ENCODE data around the gene TYW1B.
"Not testable (repeated sequence)": the region's sequence is repeated elsewhere in the genome, so short reads cannot be mapped to it uniquely, and the experiment has no call there.

TYW1B gene

DNA sequence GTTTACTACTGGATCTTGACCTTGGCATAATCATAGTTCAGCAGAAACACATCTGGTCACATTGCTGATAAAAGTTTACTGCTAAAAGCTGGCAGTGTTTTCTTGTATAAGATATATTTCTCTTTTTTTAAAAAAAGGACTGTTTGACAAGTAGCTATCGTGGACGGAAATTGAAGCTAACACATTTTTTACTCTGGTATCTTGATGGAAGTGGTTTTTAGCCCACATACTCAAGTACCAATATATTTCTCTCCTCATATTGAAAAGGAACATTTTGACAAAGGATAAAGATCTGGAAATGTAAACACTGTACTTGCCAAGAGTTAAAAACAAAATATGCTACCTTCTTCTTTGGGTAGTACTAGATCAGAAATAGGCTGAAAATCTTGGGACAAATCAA is 137.8 kb downstream of the TYW1B start:
- not testable (repeated sequence) for DNase-seq

- not testable (repeated sequence) for DNase-seq
These were observed 138.7 kb downstream of the TYW1B start for GRCh38 chr7:72689344-72689743.

DNA sequence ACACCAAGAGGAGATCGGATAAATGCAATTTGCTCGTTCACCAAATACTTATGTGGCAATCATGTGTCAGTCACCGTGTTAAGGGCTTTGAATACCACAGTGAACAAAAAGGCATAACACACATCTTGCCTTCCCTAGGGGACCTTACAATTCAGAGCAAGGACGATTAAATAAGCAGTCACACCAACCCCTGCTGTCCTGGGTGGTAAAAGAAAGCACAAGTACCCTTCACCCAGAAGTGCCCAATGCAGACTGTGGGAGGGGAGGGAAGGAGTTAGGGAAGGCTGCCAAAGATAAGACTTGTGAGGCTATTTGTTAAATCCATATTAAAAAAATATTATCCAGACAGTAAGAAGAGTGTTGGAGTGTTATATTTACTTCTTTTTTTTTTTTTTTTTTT is 146.8 kb downstream of the TYW1B start:
- not testable (repeated sequence) for DNase-seq

DNA sequence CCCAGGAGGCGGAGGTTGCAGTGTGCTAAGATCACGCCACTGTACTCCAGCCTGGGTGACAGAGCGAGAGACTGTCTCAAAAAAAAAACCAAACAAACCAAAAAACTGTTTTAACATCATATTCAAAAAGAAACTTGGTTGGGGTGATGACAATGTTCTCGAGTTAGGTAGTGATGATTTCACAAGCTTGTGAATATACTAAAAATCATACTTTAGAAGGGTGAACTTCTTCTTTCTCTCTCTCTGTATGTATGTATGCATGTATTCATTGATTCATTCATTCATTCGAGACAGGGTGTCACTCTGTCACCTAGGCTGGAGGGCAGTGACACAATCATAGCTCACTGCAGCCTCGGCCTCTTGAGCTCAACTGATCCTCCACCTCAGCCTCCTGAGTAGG is 151.1 kb downstream of the TYW1B start:
- not testable (repeated sequence) for DNase-seq

GRCh38 chr7:72676086-72676690 is 151.8 kb downstream of the TYW1B start:
- DNase-seq: not testable (repeated sequence)

DNA sequence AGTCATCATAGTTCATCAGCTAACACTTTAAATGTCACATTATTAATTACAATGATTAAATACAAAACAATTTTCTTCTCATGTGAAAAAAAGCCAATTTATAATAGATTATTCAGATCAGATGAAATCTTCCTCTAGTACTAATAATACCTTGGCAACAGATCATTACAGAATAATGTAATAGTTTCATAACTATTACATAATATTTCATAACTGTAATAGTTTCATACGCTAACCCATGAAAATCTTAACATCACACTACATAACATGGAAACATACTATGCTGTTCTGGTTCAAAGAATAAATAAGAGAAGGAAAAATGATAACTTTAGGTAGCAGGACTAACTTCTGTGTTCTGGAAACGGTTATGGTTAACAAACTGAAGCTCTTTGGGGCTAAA is 152.3 kb downstream of the TYW1B start:
- not testable (repeated sequence) for DNase-seq

DNA sequence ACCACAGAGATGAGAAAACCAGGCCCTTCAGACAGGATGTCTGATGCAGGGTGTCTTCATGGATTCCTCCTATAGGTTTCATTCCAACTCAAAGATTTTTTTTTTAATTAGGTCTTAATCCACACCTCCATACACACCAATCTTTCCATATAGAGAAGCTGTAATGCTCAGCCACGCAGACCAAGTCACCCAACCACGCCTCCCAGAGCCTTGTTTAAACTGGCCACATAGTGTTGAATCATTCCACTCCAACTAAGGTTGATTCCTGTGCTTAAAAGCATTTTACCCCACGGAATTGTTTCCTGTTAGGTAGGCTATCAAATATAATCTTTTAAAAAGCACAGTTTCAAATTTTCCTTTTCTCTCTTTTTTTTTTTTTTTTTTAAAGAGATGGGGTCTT is 153.6 kb downstream of the TYW1B start:
- DNase-seq: no peak

GRCh38 chr7:72670850-72671249 is 157.2 kb downstream of the TYW1B start:
- not testable (repeated sequence) for DNase-seq

DNA sequence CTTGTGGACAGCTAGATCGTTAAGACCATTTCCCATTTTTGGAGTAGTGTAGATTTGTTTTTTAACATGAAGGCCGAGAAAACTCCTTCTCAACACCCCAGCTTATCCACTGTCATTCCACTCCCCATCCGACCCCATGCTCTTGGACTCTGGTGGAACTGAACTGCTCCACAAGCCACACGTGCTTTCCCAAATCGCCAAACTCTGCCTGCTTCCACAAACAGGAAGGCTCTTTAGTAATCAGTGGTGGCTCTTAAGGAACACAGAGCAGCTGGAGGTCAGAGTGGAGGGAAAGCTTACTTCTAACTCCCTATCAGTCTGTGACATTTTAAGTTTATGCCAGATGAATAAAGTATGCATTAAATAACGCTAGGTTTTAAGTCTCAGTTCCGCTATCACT is 159.6 kb downstream of the TYW1B start:
- DNase-seq: not testable (repeated sequence)

- DNase-seq: not testable (repeated sequence)
These were observed 161.0 kb downstream of the TYW1B start for GRCh38 chr7:72667049-72667448.

DNA sequence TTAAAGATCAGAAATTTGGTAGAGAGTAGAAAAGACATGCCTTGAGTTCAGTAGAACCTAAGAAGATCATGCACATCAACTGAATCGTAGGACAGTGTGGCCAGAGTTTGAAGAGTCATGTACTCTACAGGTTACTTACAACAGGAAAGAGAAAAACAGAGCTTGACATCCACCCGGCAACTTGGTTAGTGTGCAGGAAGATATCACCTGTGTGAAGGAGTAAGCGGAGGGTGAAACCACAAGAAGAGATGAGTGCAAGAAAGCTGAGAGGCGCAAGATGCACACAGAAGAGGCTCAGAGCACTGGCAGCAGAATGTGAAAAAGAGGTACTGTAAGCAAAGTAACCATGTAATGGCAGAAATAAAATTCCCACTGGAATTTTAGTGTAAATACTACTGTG is 179.4 kb downstream of the TYW1B start:
- DNase-seq: not testable (repeated sequence)

DNA sequence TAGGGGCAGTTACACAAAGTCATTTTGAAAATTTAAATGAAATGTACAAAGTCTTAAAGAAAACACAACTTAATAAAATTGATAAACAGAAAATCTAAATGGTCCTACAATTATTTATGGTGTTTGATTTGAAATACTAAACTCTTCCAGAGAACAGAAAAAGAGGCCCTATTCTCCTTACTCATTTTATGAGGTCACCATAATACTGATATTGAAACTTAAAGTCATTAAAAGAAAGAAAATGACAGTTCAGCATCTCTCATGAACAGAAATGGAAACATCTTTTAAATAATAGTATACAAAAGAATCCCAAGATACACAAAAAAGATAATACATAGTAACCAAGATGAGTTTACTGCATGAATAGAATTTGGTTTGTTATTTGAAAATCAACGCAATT is 184.3 kb downstream of the TYW1B start:
- not testable (repeated sequence) for DNase-seq

GRCh38 chr7:72641485-72642248 is 186.3 kb downstream of the TYW1B start:
- not testable (repeated sequence) for DNase-seq

DNA sequence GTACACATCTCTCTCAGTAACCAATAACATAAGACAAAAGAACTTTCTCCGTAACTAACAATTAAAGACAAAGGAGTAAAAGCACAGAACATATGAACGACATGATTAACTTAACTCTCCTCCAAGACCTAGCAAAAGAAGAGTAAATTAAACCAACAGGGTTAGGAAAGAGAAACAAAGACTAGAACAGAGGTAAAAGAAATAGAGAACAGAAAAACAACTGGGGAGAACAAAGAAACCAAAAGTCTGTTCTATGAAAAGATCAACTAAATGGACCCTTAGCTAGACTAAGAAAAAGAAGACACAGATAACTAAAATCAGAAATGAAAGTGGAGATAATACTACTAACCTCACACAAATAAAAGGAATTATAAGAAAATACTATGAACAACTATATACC is 187.3 kb downstream of the TYW1B start:
- DNase-seq: not testable (repeated sequence)

DNA sequence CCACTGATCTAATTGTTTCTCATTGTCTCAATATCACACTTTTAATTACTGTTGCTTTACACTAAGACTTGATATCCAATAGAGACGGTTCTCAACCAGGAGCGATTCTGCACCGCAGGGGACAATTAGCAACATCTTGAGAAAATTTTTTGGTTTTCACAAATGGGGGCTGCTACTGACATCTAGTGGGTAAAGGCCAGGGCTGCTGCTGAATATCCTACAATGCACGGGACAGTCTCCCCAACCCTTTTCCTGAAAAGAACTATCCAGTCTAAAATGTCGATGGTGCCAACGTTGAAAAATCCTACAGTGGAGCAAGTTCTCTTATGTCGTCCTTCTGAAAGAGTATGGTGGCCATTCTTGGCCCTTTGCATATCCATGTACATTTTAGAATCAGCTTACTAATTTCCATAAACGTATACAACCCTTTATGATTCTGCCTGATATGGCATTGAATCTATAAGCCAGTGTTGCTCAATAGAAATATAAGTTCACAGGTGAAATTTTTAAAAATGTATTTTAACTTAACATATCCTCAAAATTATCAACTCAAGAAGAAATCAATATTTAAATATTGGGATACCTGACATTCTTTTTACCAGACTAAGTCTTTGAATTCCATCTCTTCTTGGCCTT is 192.6 kb downstream of the TYW1B start:
- not testable (repeated sequence) for DNase-seq

GRCh38 chr7:72632765-72633292 is 195.2 kb downstream of the TYW1B start:
- DNase-seq: not testable (repeated sequence)

GRCh38 chr7:72628375-72628774 is 199.6 kb downstream of the TYW1B start:
- not testable (repeated sequence) for DNase-seq

GRCh38 chr7:72626428-72627011 is 201.5 kb downstream of the TYW1B start:
- not testable (repeated sequence) for DNase-seq

DNA sequence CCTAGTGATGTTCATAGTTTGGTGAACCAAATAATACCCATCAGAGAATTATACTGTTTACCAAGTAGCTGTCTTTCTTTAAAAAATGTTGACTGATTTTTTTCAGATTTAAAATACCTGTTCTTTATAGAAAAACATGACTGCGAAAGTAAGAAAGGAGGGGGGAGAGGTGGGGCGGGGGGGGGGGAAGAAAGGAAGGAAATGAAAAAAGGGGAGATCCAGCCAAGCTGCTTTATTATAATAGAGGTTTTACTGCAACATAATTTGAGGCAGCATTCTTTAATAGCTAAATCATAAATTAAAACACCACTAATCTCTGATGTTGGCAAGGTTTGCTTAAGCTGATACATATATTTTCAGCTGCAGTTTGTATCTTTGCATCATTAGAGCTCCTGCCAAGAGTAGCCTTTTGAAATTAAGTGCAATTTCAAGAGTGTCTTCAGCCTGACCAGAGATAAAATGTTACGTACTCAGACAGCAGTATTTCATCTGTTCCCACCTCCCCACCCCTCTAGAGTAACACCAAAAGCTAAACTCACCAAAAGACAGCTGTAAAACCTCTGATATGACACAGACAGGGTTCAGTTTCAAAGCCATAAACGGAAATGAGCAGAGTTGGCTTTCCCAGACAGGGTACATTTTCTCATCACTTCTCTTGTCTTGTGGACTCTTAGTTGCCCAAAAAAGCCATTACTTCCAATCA is 202.1 kb downstream of the TYW1B start:
- DNase-seq: not testable (repeated sequence)

- no peak for DNase-seq
These were observed 205.5 kb downstream of the TYW1B start for GRCh38 chr7:72622532-72622931.

DNA sequence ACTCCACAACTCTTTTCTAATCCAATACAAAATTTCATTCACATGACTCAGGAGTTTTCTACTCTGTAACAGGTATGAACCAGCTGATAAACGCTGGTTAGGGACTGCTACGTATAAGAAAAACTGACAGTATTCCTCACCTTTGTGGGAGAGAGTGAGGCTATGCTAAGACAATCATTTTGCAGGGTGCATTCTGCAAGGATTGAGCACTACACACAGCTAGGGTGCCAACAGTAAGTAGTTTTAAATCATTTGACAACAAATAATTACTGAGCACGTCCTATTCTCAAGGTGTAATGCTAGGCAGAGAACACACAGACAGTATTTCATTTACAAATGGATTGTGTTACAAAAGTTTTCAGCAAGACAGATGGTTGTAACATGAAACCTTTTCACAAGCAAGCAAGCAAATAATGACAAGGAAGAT is 206.2 kb downstream of the TYW1B start:
- not testable (repeated sequence) for DNase-seq

- DNase-seq: not testable (repeated sequence)
These were observed 207.1 kb downstream of the TYW1B start for GRCh38 chr7:72620923-72621322.
